T-helper 1 cell treated with Interleukin-12 subunit alpha and Interleukin-12 subunit beta and Interleukin-4 antibody, amounts not matched to agents 30 μg/mL and 1 μg/mL, for 36 hours (primary cell): ENCODE results near the gene ADGRG3.

Source experiments
- H3K27ac Mint-ChIP-seq: one replicate; pipeline ENCODE4 v1.8.0; 2021; ENCODE audit warnings: mild to moderate bottlenecking, mixed read lengths
- H3K27me3 Mint-ChIP-seq: one replicate; pipeline ENCODE4 v1.8.0; 2021; ENCODE audit warnings: low read depth, mixed read lengths
- H3K36me3 Mint-ChIP-seq: one replicate; pipeline ENCODE4 v1.8.0; 2021; ENCODE audit warnings: low read depth, mixed read lengths
- H3K4me1 Mint-ChIP-seq: one replicate; pipeline ENCODE4 v1.8.0; 2021; ENCODE audit warnings: low read depth, mixed read lengths
- H3K4me3 Mint-ChIP-seq: one replicate; pipeline ENCODE4 v1.8.0; 2021; ENCODE audit warnings: mild to moderate bottlenecking, moderate library complexity, mixed read lengths
- H3K9me3 Mint-ChIP-seq: one replicate; pipeline ENCODE4 v1.8.0; 2021; ENCODE audit warnings: mixed read lengths

The ADGRG3 gene

GRCh38 chr16:57668263-57668571 is at the start of gene ADGRG3:
Gene ADGRG3 (plus strand): TSS chr16:57668306. CDS start chr16:57668348, 42 bp downstream.
- H3K27ac Mint-ChIP-seq: no peak within 1 kb of the TSS
- H3K4me1 Mint-ChIP-seq: no peaks in the 10 kb centered on the region
- H3K4me3 Mint-ChIP-seq: no peak within 1 kb of the TSS
- H3K27me3 Mint-ChIP-seq: peaks cover 15% of the 10 kb centered on the region
- no peaks in the 10 kb centered on the region for H3K36me3 Mint-ChIP-seq
- no peaks in the 10 kb centered on the region for H3K9me3 Mint-ChIP-seq

- H3K4me3 Mint-ChIP-seq: no peak overlapping the region
- H3K27me3 Mint-ChIP-seq: no peaks in the 10 kb centered on the region
- H3K9me3 Mint-ChIP-seq: no peaks in the 10 kb centered on the region
- peaks cover 13% of the 10 kb centered on the region for H3K4me1 Mint-ChIP-seq
- peak overlapping the region; percentile 46 for H3K27ac Mint-ChIP-seq
- no peaks in the 10 kb centered on the region for H3K36me3 Mint-ChIP-seq
Observed at GRCh38 chr16:57619133-57619605, 48.9 kb upstream of the ADGRG3 start.

- H3K4me3 Mint-ChIP-seq: no peak overlapping the region
- H3K27me3 Mint-ChIP-seq: no peaks in the 10 kb centered on the region
- H3K27ac Mint-ChIP-seq: no peak overlapping the region
- peaks cover 9% of the 10 kb centered on the region for H3K4me1 Mint-ChIP-seq
- H3K9me3 Mint-ChIP-seq: no peaks in the 10 kb centered on the region
- no peaks in the 10 kb centered on the region for H3K36me3 Mint-ChIP-seq
Observed at GRCh38 chr16:57619606-57620334, 48.3 kb upstream of the ADGRG3 start.

GRCh38 chr16:57620335-57621231 is 47.5 kb upstream of the ADGRG3 start:
- Mint-ChIP-seq H3K4me3 (no peak overlapping the region), H3K36me3 (no peaks in the 10 kb centered on the region), H3K27me3 (no peaks in the 10 kb centered on the region), H3K27ac (no peak overlapping the region), H3K4me1 (peaks cover 4% of the 10 kb centered on the region), H3K9me3 (no peaks in the 10 kb centered on the region)

- H3K27ac Mint-ChIP-seq: no peak overlapping the region
- H3K27me3 Mint-ChIP-seq: no peaks in the 10 kb centered on the region
- no peaks in the 10 kb centered on the region for H3K36me3 Mint-ChIP-seq
- H3K9me3 Mint-ChIP-seq: no peaks in the 10 kb centered on the region
- H3K4me3 Mint-ChIP-seq: no peak overlapping the region
- peaks cover 4% of the 10 kb centered on the region for H3K4me1 Mint-ChIP-seq
Observed at GRCh38 chr16:57621521-57622271, 46.4 kb upstream of the ADGRG3 start.

- Mint-ChIP-seq H3K36me3 (no peaks in the 10 kb centered on the region), H3K9me3 (no peaks in the 10 kb centered on the region), H3K4me3 (no peak overlapping the region), H3K4me1 (peaks cover 4% of the 10 kb centered on the region), H3K27me3 (peaks cover 8% of the 10 kb centered on the region), H3K27ac (no peak overlapping the region)
Observed at GRCh38 chr16:57622361-57623250, 45.5 kb upstream of the ADGRG3 start.

GRCh38 chr16:57623251-57624043 is 44.7 kb upstream of the ADGRG3 start:
- peaks cover 5% of the 10 kb centered on the region for H3K4me1 Mint-ChIP-seq
- peaks cover 10% of the 10 kb centered on the region for H3K27me3 Mint-ChIP-seq
- no peak overlapping the region for H3K27ac Mint-ChIP-seq
- no peaks in the 10 kb centered on the region for H3K36me3 Mint-ChIP-seq
- no peak overlapping the region for H3K4me3 Mint-ChIP-seq
- H3K9me3 Mint-ChIP-seq: no peaks in the 10 kb centered on the region

GRCh38 chr16:57624044-57624688 is 43.9 kb upstream of the ADGRG3 start:
- H3K27me3 Mint-ChIP-seq: peaks cover 17% of the 10 kb centered on the region
- H3K4me1 Mint-ChIP-seq: peaks cover 12% of the 10 kb centered on the region

GRCh38 chr16:57624806-57625500 is 43.2 kb upstream of the ADGRG3 start:
- peaks cover 20% of the 10 kb centered on the region for H3K27me3 Mint-ChIP-seq
- no peak overlapping the region for H3K27ac Mint-ChIP-seq
- H3K9me3 Mint-ChIP-seq: no peaks in the 10 kb centered on the region

More at GRCh38 chr16:57624044-57624688, 43.9 kb upstream of the ADGRG3 start:
- H3K9me3 Mint-ChIP-seq: no peaks in the 10 kb centered on the region
- no peak overlapping the region for H3K27ac Mint-ChIP-seq
- H3K36me3 Mint-ChIP-seq: no peaks in the 10 kb centered on the region
- no peak overlapping the region for H3K4me3 Mint-ChIP-seq

GRCh38 chr16:57626420-57627170 is 41.5 kb upstream of the ADGRG3 start:
- no peaks in the 10 kb centered on the region for H3K9me3 Mint-ChIP-seq
- no peak overlapping the region for H3K4me3 Mint-ChIP-seq
- peaks cover 14% of the 10 kb centered on the region for H3K4me1 Mint-ChIP-seq
- H3K36me3 Mint-ChIP-seq: no peaks in the 10 kb centered on the region
- no peak overlapping the region for H3K27ac Mint-ChIP-seq
- peaks cover 27% of the 10 kb centered on the region for H3K27me3 Mint-ChIP-seq

More at GRCh38 chr16:57624806-57625500, 43.2 kb upstream of the ADGRG3 start:
- Mint-ChIP-seq H3K4me1 (peaks cover 12% of the 10 kb centered on the region), H3K36me3 (no peaks in the 10 kb centered on the region), H3K4me3 (no peak overlapping the region)

- Mint-ChIP-seq H3K4me1 (peaks cover 14% of the 10 kb centered on the region), H3K9me3 (no peaks in the 10 kb centered on the region), H3K4me3 (no peak overlapping the region), H3K27me3 (peaks cover 27% of the 10 kb centered on the region), H3K27ac (peak overlapping the region; percentile 55), H3K36me3 (no peaks in the 10 kb centered on the region)
Observed at GRCh38 chr16:57627184-57627871, 40.8 kb upstream of the ADGRG3 start.
